HepG2 (cell line): ENCODE results near the gene RNU5B-1. TPM values are rescaled to one million over a fixed set of nuclear protein-coding genes. Genes with fewer than 3 reads are reported as not detected.

ENCODE experiments used
- ATAC-seq: fragments of 200-7000 bp; cut with Tn5 transposase; 3 replicates; pipeline ENCODE4 v1.9.1; 2020; ENCODE audit warnings: mild to moderate bottlenecking, moderate library complexity
- BruUV-seq: library from RNA; stranded (reverse); fragments of 400-500 nt; replicated peaks from 2 replicates; lab custom pipeline; 2021; lab: Mats Ljungman, UMichigan
- CTCF ChIA-PET: fragments of 300-600 bp; formaldehyde crosslinking; extraction: SDS; loops from one replicate; lab custom pipeline; 2021; ENCODE audit warnings: low total read pairs, inconsistent platforms, low intra/inter-chr PET ratio; lab: Yijun Ruan, JAX
- POLR2A ChIA-PET: fragments of 350-600 bp; sonication (Branson Sonifier 250); formaldehyde crosslinking; loops from one replicate; lab custom pipeline; 2020; ENCODE audit warnings: antibody characterized with exemption, inconsistent platforms; lab: Yijun Ruan, JAX
- DNase-seq: peaks from one replicate; pipeline ENCODE4 v3.0.0-alpha.2; 2015; ENCODE audit warnings: low spot score
- FAIRE-seq: peaks from 3 replicates; lab custom pipeline; 2011; peaks lifted over from hg19 to GRCh38; lab: Jason Lieb, UNC
- H2AFZ ChIP-seq: one replicate; pipeline ENCODE4 v1.6.1; 2011; ENCODE audit warnings: low read length, inconsistent platforms
- H3K27ac ChIP-seq: fragments of 300-600 bp; 3 replicates; pipeline ENCODE4 v1.8.0; 2011; ENCODE audit warnings: mixed run types, mild to moderate bottlenecking, mixed read lengths, low read length, inconsistent platforms; ENCODE audit not compliant: insufficient read depth; ENCODE audit errors: extremely low read length
- H3K27me3 ChIP-seq, 2 experiments: fragments of 200-600 bp in 1 of 2; 2 replicates in 1 of 2; 3 replicates in 1 of 2; pipeline versions ENCODE4 v1.6.0 to v1.8.0; 2011; ENCODE audit warnings: low read length in 2 of 2, mild to moderate bottlenecking in 2 of 2, moderate library complexity in 2 of 2, inconsistent platforms in 1 of 2; ENCODE audit not compliant: insufficient read depth in 2 of 2, control insufficient read depth in 1 of 2
- H3K36me3 ChIP-seq, 2 experiments: fragments of 200-600 bp in 1 of 2; replicated peaks in 1 of 2; 2 replicates in 1 of 2; 3 replicates in 1 of 2; pipeline versions ENCODE4 v1.5.1 to v1.8.0; 2011; ENCODE audit warnings: low read length in 2 of 2, inconsistent platforms in 1 of 2; ENCODE audit not compliant: insufficient read depth in 2 of 2, control insufficient read depth in 1 of 2
- H3K4me1 ChIP-seq: 2 replicates; pipeline ENCODE4 v1.5.1; 2012; ENCODE audit warnings: low read length, inconsistent platforms; ENCODE audit not compliant: insufficient read depth
- H3K4me2 ChIP-seq: 2 replicates; pipeline ENCODE4 v1.6.0; 2011; ENCODE audit warnings: low read depth, low read length, inconsistent platforms
- H3K4me3 ChIP-seq, 3 experiments: fragments of 200-600 bp in 1 of 3; sonication (generic), shearing (Covaris generic) in 1 of 3; replicated peaks in 1 of 3; 2 replicates each; pipeline ENCODE4 v1.5.1; 2011 to 2016; ENCODE audit warnings: low read length in 3 of 3, inconsistent platforms in 2 of 3, low read depth in 2 of 3, mild to moderate bottlenecking in 2 of 3, control low read depth in 1 of 3, mixed read lengths in 1 of 3; ENCODE audit not compliant: insufficient read depth in 1 of 3
- H3K79me2 ChIP-seq: one replicate; pipeline ENCODE4 v1.6.1; 2011; ENCODE audit warnings: low read length, inconsistent platforms; ENCODE audit not compliant: insufficient read depth
- H3K9ac ChIP-seq: 2 replicates; pipeline ENCODE4 v1.6.0; 2011; ENCODE audit warnings: mild to moderate bottlenecking, low read depth, low read length, inconsistent platforms; ENCODE audit not compliant: insufficient read depth
- H3K9me3 ChIP-seq: 2 replicates; pipeline ENCODE4 v1.5.1; 2012; ENCODE audit warnings: mild to moderate bottlenecking, low read length
- H4K20me1 ChIP-seq: 2 replicates; pipeline ENCODE4 v1.6.0; 2011; ENCODE audit warnings: inconsistent platforms, mild to moderate bottlenecking, low read length, moderate library complexity; ENCODE audit not compliant: insufficient read depth
- GLI4 ChIP-seq: sonication (generic); formaldehyde crosslinking; IDR thresholded peaks from 2 replicates; pipeline ENCODE4 v1.5.1; 2020; ENCODE audit warnings: missing genetic modification reagents, mild to moderate bottlenecking, moderate library complexity, borderline replicate concordance
- HHEX ChIP-seq: IDR thresholded peaks from 2 replicates; pipeline ENCODE4 v1.6.1; 2016; ENCODE audit warnings: control low read depth
- MAFF ChIP-seq: IDR thresholded peaks from 2 replicates; pipeline ENCODE4 v1.6.1; 2011; ENCODE audit warnings: low read depth, low read length, improper control_type of control experiment
- NFKB2 ChIP-seq: sonication (generic); formaldehyde crosslinking; IDR thresholded peaks from 2 replicates; pipeline ENCODE4 v1.4.0; 2020; ENCODE audit warnings: missing genetic modification reagents, borderline replicate concordance
- PBX3 ChIP-seq: sonication (generic); formaldehyde crosslinking; IDR thresholded peaks from 2 replicates; pipeline ENCODE4 v1.8.1; 2023; ENCODE audit warnings: missing genetic modification reagents, inconsistent platforms, borderline replicate concordance
- SIX4 ChIP-seq: sonication (generic); formaldehyde crosslinking; IDR thresholded peaks from 2 replicates; pipeline ENCODE4 v1.4.0; 2020; ENCODE audit warnings: missing genetic modification reagents
- SKI ChIP-seq: fragments of 450-650 bp; IDR thresholded peaks from one replicate; pipeline ENCODE4 v1.6.1; 2018; ENCODE audit warnings: mild to moderate bottlenecking; ENCODE audit not compliant: partially characterized antibody
- SMC3 ChIP-seq: IDR thresholded peaks from 2 replicates; pipeline ENCODE4 v1.6.1; 2011; ENCODE audit warnings: low read length, improper control_type of control experiment
- STAT6 ChIP-seq: sonication (generic); formaldehyde crosslinking; IDR thresholded peaks from 2 replicates; pipeline ENCODE4 v1.4.0; 2020; ENCODE audit warnings: missing genetic modification reagents, mild to moderate bottlenecking, borderline replicate concordance
- TOPORS ChIP-seq: sonication (generic); formaldehyde crosslinking; IDR thresholded peaks from 2 replicates; pipeline ENCODE4 v1.8.0; 2023; ENCODE audit warnings: mild to moderate bottlenecking, missing genetic modification reagents
- ZBTB3 ChIP-seq: sonication (generic); formaldehyde crosslinking; IDR thresholded peaks from 2 replicates; pipeline ENCODE4 v1.4.0; 2020; ENCODE audit warnings: low read depth, mild to moderate bottlenecking, moderate library complexity, missing genetic modification reagents, borderline replicate concordance
- ZNF3 ChIP-seq: IDR thresholded peaks from 2 replicates; pipeline ENCODE4 v1.7.0; 2017; ENCODE audit warnings: inconsistent platforms
- ZNF331 ChIP-seq: sonication (generic); formaldehyde crosslinking; IDR thresholded peaks from 2 replicates; pipeline ENCODE4 v1.4.0; 2020; ENCODE audit warnings: missing genetic modification reagents
- ZNF609 ChIP-seq: sonication (generic); formaldehyde crosslinking; IDR thresholded peaks from 2 replicates; pipeline ENCODE4 v1.4.0; 2020; ENCODE audit warnings: mild to moderate bottlenecking, missing genetic modification reagents, borderline replicate concordance
- ZNF709 ChIP-seq: sonication (generic); formaldehyde crosslinking; IDR thresholded peaks from 2 replicates; pipeline ENCODE4 v1.5.0; 2020; ENCODE audit warnings: mild to moderate bottlenecking, missing genetic modification reagents
- WGBS: methylation state at CpG from one replicate; pipeline ENCODE4 v1.1.6; 2017; ENCODE audit warnings: low lambda C conversion rate; 5-methylcytosine and 5-hydroxymethylcytosine counted together
- in situ Hi-C: cut with HindIII; loops from 2 replicates; pipeline ENCODE4 v1.10.0; 2017; ENCODE audit warnings: low pct_unique_long_range_greater_than_20kb; ENCODE audit not compliant: extremely low pct_ligation_motif_present
- intact Hi-C: fragments of 100-400 bp; cut with micrococcal nuclease; formaldehyde crosslinking; loops from one replicate; pipeline ENCODE4 v1.10.0; 2022; ENCODE audit not compliant: unreplicated experiment
- polyA plus RNA-seq, 8 experiments: library from polyadenylated mRNA; depleted of rRNA in 3 of 8; stranded (reverse) in 7 of 8; unstranded in 1 of 8; fragments of >200 nt; fragmentation: Illumina TruSeq in 4 of 8; extraction: Trizol in 4 of 8; gene quantifications; 2 replicates each; pipeline versions ENCODE4 v1.2.1 to v1.2.3, GENCODE V29; 2011 to 2016; ENCODE audit warnings: low read depth in 4 of 8, missing spikeins in 1 of 8, mixed read lengths in 1 of 8; ENCODE audit not compliant: insufficient read depth in 1 of 8
- total RNA-seq, 5 experiments: library from RNA; depleted of rRNA; stranded (reverse); fragments of >200 nt; fragmentation: Illumina TruSeq; extraction: Trizol; gene quantifications; 2 replicates each; pipeline ENCODE4 v1.2.3, GENCODE V29; 2016; ENCODE audit warnings: low read depth in 1 of 5

Gene RNU5B-1
- total and polyA plus RNA-seq, 2 of the 13 experiments (the other 11 are each of a cell fraction or from before 2014, with no cell fraction given), result 1,646 TPM; not detected in 1

GRCh38 chr15:65339920-65340319 is 35.4 kb downstream of the RNU5B-1 start:
- Histone ChIP-seq H3K27ac (no peak overlapping the region), H3K4me2 (no peak overlapping the region), H2AFZ (no peak overlapping the region), H3K9me3 (no peaks in the 10 kb centered on the region), H3K4me1 (peaks cover 38% of the 10 kb centered on the region), H3K4me3 (no peak overlapping the region), H4K20me1 (0 out of 2 replicates have a peak, but pooled peaks cover 4% of the 10 kb centered on the region), H3K27me3 (no peaks in the 10 kb centered on the region), H3K9ac (no peak overlapping the region), H3K79me2 (peaks cover 26% of the 10 kb centered on the region)
- DNase-seq (no peak), ATAC-seq (no peak)
- intact Hi-C loops, result no loop called here
- POLR2A ChIA-PET, result no interaction called here
- no TSS peak for BruUV-seq
- no peak for TF ChIP-seq ZNF331
- TF ChIP-seq NFKB2 (CRISPR knock-in tag), result no peak
- TF ChIP-seq STAT6, result no peak
- TF ChIP-seq GLI4, result no peak
- TF ChIP-seq PBX3 (CRISPR knock-in tag), result no peak
- TF ChIP-seq SIX4 (CRISPR knock-in tag), result no peak
- no peak for TF ChIP-seq HHEX
- TF ChIP-seq SMC3, result no peak
- TF ChIP-seq ZNF609 (CRISPR knock-in tag), result no peak
- no peak for TF ChIP-seq TOPORS (CRISPR knock-in tag)
- no peak for TF ChIP-seq ZBTB3 (CRISPR knock-in tag)
- no peak for TF ChIP-seq MAFF
- TF ChIP-seq ZNF3, result no peak
- no peak for TF ChIP-seq SKI
- TF ChIP-seq ZNF709 (CRISPR knock-in tag), result no peak
- TF ChIP-seq, all 625 proteins: peak for 0
- CTCF ChIA-PET, result no interaction called here
- no peak for FAIRE-seq
- H3K36me3 ChIP-seq, result peaks cover 0 to 19% of the 10 kb centered on the region in 2 experiments; a peak in 4 of 5 replicates
- 77% methylated on average over 7 of the region's 7 CpGs for WGBS
- in situ Hi-C loops, result no loop called here
